ENCODE data around the gene SMARCA2.

The SMARCA2 gene

GRCh38 chr9:2026220-2026997 is 11.3 kb downstream of the SMARCA2 start:
- TF ChIP-seq YY1 (IDR thresholded peaks at IDR 0.05; ENCODE audit: low read depth): no peak
- no peak for TF ChIP-seq USF1 (IDR thresholded peaks at IDR 0.05)

DNA sequence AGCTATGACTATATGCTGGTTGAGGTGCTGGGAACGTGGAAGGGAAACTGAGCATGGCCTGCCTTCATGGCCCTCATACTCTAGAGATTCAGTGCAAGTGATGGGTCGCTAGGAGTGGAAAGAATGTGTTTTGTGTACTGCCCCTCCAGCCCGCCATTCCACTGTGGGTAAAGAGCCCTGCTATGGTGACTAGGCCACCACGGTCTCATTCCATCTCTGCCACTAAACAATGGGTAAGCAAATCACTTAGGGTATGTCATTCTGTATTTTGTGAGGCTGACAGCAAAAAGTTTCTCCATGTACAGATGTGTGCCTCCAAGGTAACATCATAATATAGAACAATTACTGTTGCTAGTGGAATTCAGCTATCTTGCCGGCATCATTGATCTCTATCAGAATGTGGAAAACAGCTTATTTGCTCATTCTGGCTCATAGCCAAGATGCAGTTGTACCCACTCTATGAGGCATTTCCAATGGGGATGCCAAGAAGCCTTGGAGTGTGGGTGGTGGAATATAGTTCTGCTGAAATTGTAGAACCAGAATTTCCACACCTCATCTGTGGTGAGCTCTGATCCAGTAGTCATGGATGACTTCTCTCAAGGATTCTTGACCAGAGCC is 12.5 kb downstream of the SMARCA2 start:
- TF ChIP-seq CEBPB (IDR thresholded peaks at IDR 0.05) (no peak), NFIC (IDR thresholded peaks at IDR 0.05) (0 out of 2 replicates have a peak, but pooled peaks have one; percentile 22)

- no peak for TF ChIP-seq CEBPB (IDR thresholded peaks at IDR 0.05)
- TF ChIP-seq, protein P1, sequence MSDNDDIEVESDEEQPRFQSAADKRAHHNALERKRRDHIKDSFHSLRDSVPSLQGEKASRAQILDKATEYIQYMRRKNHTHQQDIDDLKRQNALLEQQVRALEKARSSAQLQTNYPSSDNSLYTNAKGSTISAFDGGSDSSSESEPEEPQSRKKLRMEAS (IDR thresholded peaks at IDR 0.05): no peak
- TF ChIP-seq EP300 (IDR thresholded peaks at IDR 0.05; ENCODE audit: borderline replicate concordance): no peak
- TF ChIP-seq TCF12 (IDR thresholded peaks at IDR 0.05; ENCODE audit: low read depth): no peak
- no peak for TF ChIP-seq EGR1 (IDR thresholded peaks at IDR 0.05)
- TF ChIP-seq ZBTB7A (IDR thresholded peaks at IDR 0.05; ENCODE audit: low read depth): no peak
- TF ChIP-seq TAF1 (IDR thresholded peaks at IDR 0.05; ENCODE audit: low read depth): no peak
- TF ChIP-seq RAD21 (IDR thresholded peaks at IDR 0.05; ENCODE audit: low read depth): no peak
- TF ChIP-seq, protein P2, sequence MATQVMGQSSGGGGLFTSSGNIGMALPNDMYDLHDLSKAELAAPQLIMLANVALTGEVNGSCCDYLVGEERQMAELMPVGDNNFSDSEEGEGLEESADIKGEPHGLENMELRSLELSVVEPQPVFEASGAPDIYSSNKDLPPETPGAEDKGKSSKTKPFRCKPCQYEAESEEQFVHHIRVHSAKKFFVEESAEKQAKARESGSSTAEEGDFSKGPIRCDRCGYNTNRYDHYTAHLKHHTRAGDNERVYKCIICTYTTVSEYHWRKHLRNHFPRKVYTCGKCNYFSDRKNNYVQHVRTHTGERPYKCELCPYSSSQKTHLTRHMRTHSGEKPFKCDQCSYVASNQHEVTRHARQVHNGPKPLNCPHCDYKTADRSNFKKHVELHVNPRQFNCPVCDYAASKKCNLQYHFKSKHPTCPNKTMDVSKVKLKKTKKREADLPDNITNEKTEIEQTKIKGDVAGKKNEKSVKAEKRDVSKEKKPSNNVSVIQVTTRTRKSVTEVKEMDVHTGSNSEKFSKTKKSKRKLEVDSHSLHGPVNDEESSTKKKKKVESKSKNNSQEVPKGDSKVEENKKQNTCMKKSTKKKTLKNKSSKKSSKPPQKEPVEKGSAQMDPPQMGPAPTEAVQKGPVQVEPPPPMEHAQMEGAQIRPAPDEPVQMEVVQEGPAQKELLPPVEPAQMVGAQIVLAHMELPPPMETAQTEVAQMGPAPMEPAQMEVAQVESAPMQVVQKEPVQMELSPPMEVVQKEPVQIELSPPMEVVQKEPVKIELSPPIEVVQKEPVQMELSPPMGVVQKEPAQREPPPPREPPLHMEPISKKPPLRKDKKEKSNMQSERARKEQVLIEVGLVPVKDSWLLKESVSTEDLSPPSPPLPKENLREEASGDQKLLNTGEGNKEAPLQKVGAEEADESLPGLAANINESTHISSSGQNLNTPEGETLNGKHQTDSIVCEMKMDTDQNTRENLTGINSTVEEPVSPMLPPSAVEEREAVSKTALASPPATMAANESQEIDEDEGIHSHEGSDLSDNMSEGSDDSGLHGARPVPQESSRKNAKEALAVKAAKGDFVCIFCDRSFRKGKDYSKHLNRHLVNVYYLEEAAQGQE (IDR thresholded peaks at IDR 0.05; ENCODE audit: low read depth): no peak
- no peak for TF ChIP-seq YY1 (IDR thresholded peaks at IDR 0.05; ENCODE audit: low read depth)
- TF ChIP-seq TEAD4 (IDR thresholded peaks at IDR 0.05): no peak
- no peak for TF ChIP-seq FOXM1 (IDR thresholded peaks at IDR 0.05; ENCODE audit: borderline replicate concordance, low read depth)
- TF ChIP-seq CREB1 (IDR thresholded peaks at IDR 0.05; ENCODE audit: low read depth): no peak
- no peak for TF ChIP-seq USF1 (IDR thresholded peaks at IDR 0.05)
- no peak for TF ChIP-seq NFIC (IDR thresholded peaks at IDR 0.05)
These were observed 13.7 kb downstream of the SMARCA2 start for GRCh38 chr9:2028888-2029287.

DNA sequence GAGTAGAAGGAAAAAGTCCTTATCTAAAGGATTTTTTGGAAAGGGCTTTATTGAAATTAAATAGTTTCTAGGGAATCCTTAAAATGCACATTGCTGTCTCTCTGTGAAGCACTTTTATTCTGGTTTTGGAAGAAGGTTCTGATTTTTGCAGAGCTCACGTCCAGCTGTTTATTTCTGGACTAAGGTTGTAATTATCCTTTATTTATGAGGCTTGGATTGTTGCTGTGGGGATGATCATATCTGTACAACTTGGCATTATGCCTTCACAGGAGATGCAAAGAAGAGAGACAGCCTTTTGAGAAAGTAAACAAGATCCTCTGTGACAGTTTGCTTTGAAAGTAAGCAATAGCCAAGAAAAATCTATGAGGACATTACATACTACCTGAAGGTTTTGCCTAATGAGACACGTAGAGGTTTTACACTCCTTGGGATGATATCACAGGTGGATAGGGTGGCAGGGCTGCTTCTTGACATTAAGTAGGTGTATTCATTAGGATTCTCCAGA is 14.6 kb downstream of the SMARCA2 start:
- TF ChIP-seq YY1 (IDR thresholded peaks at IDR 0.05; ENCODE audit: low read depth): no peak
- no peak for TF ChIP-seq TCF12 (IDR thresholded peaks at IDR 0.05; ENCODE audit: low read depth)
- no peak for TF ChIP-seq CEBPB (IDR thresholded peaks at IDR 0.05)

DNA sequence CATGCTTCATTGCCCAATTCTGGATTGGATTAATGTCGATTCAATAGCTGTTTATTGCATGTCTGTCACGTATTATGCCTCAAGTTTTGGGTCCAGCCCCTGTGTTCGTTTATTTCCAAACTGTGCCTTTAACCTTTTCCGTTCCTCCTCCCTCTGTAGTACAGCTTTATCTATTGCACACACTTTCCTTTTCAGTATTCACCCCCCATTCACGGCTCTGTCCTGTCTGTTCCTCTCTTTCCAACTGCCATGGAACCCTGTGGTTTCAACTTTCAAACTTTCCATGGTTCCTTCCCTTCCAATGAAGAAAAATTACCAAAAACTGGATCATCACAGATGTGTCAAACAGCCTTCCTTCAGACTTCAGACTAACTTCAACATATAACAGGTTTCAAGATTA is 17.1 kb downstream of the SMARCA2 start:
- TF ChIP-seq USF1 (IDR thresholded peaks at IDR 0.05) (no peak), RAD21 (IDR thresholded peaks at IDR 0.05; ENCODE audit: low read depth) (no peak), TCF12 (IDR thresholded peaks at IDR 0.05; ENCODE audit: low read depth) (no peak), FOXM1 (IDR thresholded peaks at IDR 0.05; ENCODE audit: borderline replicate concordance, low read depth) (no peak), CEBPB (IDR thresholded peaks at IDR 0.05) (no peak), EP300 (IDR thresholded peaks at IDR 0.05; ENCODE audit: borderline replicate concordance) (no peak)
- TF ChIP-seq, protein P1 (IDR thresholded peaks at IDR 0.05): no peak

- TF ChIP-seq YY1 (IDR thresholded peaks at IDR 0.05; ENCODE audit: low read depth) (no peak), TEAD4 (IDR thresholded peaks at IDR 0.05) (no peak), CEBPB (IDR thresholded peaks at IDR 0.05) (no peak), EGR1 (IDR thresholded peaks at IDR 0.05) (no peak), FOXM1 (IDR thresholded peaks at IDR 0.05; ENCODE audit: borderline replicate concordance, low read depth) (no peak), CREB1 (IDR thresholded peaks at IDR 0.05; ENCODE audit: low read depth) (no peak), ZBTB7A (IDR thresholded peaks at IDR 0.05; ENCODE audit: low read depth) (no peak)
- TF ChIP-seq, protein P1 (IDR thresholded peaks at IDR 0.05): no peak
- TF ChIP-seq, protein P2 (IDR thresholded peaks at IDR 0.05; ENCODE audit: low read depth): no peak
These were observed 21.7 kb downstream of the SMARCA2 start for GRCh38 chr9:2036844-2037243.

Data from Ishikawa (cell line).